Measurements from ENCODE around the gene VTI1A. TPM values are rescaled to one million over a fixed set of nuclear protein-coding genes. Genes with fewer than 3 reads are reported as not detected.
"Not testable (repeated sequence)": the region's sequence is repeated elsewhere in the genome, so short reads cannot be mapped to it uniquely, and the experiment has no call there.

The VTI1A gene
- polyA plus RNA-seq, 1 donor = 14.1 TPM

- no peak for DNase-seq
Measured at GRCh38 chr10:112839928-112840654, 393.1 kb downstream of the VTI1A start.

DNA sequence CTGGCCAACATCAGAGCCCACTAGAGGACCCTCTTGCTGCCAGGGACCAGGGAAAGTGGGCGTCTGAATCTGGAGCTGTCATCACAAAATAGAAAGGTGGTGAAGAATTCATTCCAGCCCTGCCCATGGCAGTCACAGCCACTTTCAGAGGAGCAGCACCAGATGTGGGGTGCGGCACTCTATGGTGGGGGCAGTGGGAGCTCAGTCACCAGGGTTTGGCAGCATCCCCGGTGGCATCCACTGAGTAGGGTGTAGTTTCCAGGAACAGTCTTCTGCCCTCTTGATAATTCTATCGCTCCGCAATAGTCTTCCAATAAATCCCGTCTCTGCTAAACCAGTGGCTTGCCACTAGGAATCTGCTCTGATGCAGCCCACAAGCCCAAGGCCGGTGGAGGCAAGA is 394.5 kb downstream of the VTI1A start:
- no peak for DNase-seq

- DNase-seq = no peak
Measured at GRCh38 chr10:112842832-112843360, 395.9 kb downstream of the VTI1A start.

- no peak for DNase-seq
Measured at GRCh38 chr10:112843623-112844022, 396.6 kb downstream of the VTI1A start.

GRCh38 chr10:112844681-112845544 is 397.9 kb downstream of the VTI1A start:
- no peak for DNase-seq

GRCh38 chr10:112847778-112848177 is 400.8 kb downstream of the VTI1A start:
- DNase-seq = no peak

DNA sequence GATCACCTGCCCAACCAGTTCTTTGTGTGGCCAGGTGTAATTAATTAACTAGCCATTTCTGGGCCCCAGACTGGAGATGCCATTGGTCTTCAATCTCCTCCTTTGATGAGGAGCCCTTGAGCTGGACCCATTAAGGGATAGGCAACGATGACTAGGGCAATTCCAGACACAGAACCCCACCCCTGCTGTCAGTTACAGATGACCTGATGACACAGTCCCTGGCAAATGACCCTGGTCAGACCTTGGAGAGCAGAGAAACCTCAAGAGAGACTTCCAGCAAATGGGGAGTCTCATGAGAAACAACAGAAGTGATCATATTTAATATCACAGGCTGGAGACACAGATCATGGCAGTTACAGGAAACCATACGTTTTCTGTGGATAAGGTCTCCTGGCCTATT is 401.2 kb downstream of the VTI1A start:
- no peak for DNase-seq

GRCh38 chr10:112848868-112849430 is 401.9 kb downstream of the VTI1A start:
- DNase-seq = no peak

GRCh38 chr10:112849546-112849945 is 402.5 kb downstream of the VTI1A start:
- no peak for DNase-seq

DNA sequence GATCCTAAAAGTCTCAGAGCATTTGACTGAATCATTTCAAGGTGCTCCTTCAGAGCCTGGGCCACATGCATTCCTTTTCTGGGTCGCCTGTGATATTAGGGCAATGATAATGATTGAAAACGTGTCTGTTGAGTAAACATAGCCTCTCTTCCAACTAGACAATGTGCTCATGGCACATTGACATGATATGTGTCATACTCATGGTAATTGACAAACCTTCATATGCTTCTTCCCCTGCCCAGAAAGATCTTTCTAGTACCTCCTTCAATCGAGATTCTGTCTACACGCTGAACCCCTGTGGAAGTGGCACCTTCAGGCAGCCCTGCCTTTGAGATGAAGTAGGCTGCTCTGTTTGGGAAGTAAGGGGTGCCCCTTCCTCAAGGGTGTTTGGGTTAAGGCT is 404.2 kb downstream of the VTI1A start:
- no peak for DNase-seq

GRCh38 chr10:112851588-112852211 is 404.7 kb downstream of the VTI1A start:
- DNase-seq = no peak

- no peak for DNase-seq
Measured at GRCh38 chr10:112852306-112852705, 405.3 kb downstream of the VTI1A start.

DNA sequence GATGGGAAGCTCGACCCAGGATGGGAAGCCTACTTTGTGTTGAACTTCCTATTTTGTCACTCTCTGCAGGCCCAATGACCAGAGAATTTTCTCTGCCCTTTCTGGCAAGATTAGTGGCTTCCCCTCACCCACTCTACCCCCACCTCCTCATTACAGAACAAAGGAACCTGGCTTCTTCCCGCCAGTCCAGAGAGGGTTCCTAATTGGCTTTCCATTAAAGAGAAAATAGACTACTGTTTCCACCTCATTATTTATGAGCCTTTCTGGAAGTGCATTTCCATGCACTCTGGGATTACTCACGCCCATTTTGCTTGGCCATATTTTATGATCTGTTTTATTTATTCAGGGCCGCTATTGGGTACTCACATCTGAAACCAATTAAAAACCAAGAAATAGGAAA is 408.1 kb downstream of the VTI1A start:
- no peak for DNase-seq

GRCh38 chr10:112857493-112857892 is 410.5 kb downstream of the VTI1A start:
- no peak for DNase-seq

DNA sequence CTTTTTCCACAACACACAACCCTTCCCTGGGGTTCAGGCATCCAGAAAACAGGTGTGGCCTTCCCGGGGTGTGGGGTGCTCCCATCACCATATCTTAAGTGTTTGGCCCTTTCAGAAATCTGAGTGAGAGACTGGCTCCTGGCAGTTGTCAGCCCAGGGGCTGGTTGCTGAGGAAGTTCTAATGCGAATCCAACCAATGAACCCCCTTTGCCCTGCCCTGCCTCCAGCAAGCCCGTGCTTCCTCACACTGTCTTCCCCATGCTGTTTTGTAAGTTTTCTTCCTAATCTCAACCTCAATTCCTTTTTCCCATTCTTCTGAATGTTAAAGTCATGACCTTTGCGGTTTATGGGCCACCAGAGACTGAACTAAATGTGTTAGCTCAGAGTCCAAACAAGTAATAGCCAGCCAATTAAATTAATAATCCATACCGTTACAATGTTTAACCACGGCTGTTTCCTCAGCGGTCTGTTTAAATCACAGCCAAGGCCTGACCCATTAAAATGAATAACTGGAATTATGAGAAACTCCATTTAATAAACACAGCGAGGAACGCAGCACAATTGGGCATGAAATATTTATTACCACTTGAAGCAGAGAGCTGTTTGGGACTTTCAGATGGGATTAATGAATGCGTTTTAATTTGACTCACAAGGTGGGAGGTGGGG is 412.1 kb downstream of the VTI1A start:
- DNase-seq = no peak

DNA sequence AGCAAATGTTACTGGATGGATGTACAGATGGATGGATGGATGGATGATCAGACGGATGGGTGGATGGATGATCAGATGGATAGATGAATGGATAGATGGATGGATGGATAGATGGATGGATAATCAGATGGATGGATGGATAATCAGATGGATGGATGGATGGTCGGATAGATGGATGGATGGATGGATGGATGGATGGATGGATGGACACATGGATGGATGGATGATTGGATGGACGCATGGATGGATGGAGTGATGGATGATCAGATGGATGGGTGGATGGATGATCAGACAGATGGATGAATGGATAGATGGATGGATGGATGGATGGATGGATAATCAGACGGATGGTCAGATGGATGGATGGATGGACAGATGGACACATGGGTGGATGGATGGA is 412.8 kb downstream of the VTI1A start:
- DNase-seq = no peak

DNA sequence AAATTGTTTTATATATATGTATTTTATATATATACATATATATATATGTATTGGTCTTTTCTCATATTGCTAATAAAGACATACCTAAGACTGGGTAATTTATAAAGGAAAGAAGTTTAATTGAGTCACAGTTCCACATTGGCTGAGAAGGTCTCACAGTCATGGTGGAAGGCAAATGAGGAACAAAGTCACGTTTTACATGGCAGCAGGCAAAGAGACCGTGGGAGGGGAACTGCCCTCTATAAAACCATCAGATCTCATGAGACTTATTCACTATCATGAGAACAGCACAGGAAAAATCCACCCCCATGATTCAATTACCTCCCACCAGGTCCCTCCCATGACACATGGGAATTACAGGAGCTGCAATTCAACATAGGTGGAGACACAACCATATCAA is 416.4 kb downstream of the VTI1A start:
- not testable (repeated sequence) for DNase-seq

Other genes starting within 250 kb of the VTI1A start
- gene TECTB, start 163.8 kb upstream of the VTI1A start, polyA plus RNA-seq (ENCODE audit: insufficient read length) = not detected
- gene ACSL5, start 73.1 kb upstream of the VTI1A start, polyA plus RNA-seq (ENCODE audit: insufficient read length) = 3.1 TPM
- gene ZDHHC6, start 301 bp upstream of the VTI1A start, polyA plus RNA-seq (ENCODE audit: insufficient read length) = 29.3 TPM

All from hindlimb muscle (tissue), 1 donor.